OCI-M2 (cell line): ENCODE results near the gene ADGRA1.
"Not testable (repeated sequence)": the region's sequence is repeated elsewhere in the genome, so short reads cannot be mapped to it uniquely, and the experiment has no call there.

ENCODE experiments used
- DNase-seq: peaks from one replicate; lab custom pipeline; 2025; ENCODE audit not compliant: unreplicated experiment; lab: John Stamatoyannopoulos, UW

Gene ADGRA1

DNA sequence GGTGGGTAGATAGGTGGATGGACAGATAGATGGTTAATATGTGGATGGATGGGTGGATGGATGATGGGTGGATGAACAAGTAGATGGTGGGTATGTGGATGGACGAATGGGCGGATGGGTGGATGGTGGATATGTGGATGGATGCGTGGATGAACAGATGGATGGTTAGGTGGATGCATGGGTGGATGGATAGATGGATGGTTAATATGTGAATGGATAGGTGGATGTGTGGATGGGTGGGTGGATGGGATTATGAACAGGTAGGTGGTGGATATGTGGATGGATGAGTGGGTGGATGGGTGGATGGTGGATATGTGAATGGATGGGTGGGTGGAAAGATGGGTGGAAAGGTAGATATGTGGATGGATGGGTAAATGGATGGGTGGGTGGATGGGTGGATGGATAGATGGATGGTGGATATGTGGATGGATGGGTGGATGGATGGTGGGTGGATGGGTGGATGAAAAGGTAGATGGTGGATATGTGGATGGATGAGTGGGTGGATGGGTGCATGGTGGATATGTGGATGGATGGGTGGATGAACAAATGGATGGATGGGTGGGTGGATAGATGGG is 87.1 kb downstream of the ADGRA1 start:
- no peak for DNase-seq

DNA sequence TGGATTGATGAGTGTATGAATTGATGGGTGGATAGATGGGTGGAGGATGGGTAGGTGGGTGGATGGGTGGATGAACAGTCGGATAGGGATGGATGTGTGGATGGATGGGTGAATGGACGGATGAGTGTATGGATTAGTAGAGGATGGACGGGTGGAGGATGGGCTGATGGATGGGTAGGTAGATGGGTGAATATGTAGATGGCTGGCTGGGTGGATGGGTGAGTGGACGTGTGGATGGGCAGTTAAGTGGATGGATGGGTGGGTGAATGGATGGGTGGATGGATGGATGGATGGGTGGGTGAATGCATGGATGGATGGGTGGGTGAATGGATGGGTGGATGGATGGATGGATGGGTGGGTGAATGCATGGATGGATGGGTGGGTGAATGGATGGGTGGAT is 87.9 kb downstream of the ADGRA1 start:
- not testable (repeated sequence) for DNase-seq

DNA sequence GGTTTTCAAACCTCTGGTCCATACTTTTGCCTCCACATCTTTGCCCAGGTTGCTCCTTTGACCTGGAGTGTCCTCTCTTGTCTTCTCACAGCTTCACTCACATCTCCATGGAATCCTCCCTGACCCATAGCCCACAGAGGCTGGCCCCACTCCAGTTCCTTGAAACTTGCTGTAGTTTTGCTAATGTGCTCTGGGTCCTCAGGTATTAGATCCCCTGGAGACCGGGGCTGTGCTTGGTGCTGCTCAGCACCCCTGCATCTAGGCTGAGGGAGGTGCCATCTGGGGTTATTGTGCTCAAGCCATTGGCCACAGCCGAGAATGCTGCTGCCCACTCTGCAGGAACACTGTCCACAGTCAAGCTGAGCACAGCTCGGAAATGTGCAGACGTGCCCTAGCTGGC is 88.8 kb downstream of the ADGRA1 start:
- no peak for DNase-seq

DNA sequence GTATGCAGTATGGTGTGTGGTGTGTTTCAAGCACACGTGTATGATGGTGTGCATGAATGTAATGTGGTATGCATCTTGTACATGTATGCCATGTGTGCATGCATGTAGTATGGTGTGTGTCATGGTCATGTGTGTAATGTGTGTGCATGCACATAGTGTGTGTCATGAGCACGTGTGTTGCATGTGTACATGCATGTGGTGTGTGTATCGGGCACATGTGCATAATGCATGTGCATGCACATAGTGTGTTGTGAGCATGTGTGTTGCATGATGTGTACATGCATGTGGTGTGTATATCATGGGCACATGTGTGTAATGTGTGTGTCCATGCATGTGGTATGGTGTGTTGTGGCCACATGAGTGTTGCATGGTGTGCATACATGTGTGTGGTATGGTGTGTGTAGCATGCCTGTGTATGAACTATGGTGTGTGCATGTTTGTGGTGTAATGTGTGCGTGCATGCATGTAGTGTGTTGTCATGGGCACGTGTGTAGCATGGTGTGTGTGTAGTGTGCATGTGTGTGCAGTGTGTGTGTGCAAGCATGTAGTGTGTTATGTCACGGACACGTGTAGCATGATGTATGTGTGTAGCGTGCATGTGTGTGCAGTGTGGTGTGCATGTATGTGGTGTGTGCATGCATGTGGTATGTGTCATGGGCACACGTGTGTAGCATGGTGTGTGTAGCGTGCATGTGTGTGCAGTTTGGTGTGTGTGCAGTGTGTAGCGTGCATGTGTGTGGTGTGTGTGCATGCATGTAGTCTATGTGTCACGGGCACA is 89.8 kb downstream of the ADGRA1 start:
- DNase-seq, result no peak

DNA sequence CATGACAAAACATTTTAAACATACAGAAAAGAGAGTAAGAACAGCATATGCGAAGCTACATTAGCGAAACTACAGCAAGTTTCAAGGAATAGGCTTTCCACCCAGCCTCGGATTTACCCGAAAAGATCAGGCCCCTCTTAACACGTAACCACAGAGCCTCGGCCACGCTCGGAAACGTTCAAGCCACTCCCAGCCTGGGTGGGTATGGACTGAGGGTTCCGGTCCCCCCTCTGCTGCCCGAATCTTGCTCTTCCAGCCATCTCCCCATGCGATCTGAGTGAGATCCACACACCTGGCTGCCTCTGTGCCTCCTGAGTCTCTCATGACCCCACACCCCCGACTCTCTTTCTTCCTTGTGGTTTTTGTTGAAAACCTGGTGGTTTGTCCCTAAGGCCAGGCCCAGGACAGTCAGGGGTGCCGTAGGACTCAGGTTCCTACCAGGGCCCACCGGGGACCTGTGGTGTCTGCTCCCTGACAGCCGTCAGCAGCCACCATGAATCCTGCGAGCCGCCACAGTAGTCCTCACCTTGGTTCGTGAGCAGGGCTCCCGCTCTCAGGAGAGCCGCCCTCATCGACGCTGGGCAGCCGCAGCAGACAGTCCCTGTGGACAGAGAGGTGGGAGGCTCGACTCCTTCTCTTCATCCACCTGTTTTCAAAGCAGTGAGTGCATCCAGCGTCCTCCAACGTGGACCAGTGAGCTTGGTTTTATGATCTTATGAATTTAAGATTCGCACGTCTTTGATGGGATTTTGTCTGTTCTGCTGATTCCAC is 90.8 kb downstream of the ADGRA1 start:
- DNase-seq, result no peak

DNA sequence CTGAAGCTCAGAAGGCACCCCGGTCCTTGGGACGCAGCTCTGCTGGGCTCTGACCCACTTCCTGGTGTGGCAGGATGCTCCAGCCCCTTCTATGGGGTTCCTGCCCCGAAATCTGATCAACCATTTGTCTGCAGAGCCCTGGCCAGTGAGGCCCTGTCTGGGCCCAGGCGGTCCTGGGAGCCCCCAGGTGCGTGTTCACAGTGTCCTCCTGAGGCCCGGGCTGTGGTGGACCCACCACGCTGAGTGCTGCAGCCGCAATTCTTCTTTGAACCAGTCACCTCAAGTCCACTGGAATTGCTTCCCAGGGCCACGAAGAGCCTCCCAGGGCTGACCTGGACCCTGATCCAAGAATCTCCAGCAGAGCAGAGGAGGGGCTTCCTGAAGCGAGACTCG is 91.4 kb downstream of the ADGRA1 start:
- no peak for DNase-seq

DNA sequence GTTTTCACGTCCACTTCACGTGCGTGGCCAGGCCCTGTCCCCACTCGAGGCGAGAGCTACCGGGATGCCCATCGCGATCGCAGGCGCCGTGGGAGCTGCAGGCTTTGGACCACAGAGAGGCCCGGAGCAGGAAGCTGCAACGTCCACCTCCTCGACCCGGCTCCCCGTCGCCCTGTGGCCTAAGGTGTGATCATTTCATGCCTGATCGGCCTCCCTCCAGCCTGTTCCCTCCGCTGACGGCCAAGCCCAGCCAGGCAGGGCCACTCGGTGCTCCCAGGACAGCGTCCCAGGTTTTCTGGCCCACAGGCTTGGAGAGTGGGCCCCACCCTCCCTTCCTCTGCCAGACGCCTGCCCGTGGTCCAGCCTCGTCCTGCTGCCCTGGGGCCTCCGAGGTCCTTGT is 91.9 kb downstream of the ADGRA1 start:
- no peak for DNase-seq

DNA sequence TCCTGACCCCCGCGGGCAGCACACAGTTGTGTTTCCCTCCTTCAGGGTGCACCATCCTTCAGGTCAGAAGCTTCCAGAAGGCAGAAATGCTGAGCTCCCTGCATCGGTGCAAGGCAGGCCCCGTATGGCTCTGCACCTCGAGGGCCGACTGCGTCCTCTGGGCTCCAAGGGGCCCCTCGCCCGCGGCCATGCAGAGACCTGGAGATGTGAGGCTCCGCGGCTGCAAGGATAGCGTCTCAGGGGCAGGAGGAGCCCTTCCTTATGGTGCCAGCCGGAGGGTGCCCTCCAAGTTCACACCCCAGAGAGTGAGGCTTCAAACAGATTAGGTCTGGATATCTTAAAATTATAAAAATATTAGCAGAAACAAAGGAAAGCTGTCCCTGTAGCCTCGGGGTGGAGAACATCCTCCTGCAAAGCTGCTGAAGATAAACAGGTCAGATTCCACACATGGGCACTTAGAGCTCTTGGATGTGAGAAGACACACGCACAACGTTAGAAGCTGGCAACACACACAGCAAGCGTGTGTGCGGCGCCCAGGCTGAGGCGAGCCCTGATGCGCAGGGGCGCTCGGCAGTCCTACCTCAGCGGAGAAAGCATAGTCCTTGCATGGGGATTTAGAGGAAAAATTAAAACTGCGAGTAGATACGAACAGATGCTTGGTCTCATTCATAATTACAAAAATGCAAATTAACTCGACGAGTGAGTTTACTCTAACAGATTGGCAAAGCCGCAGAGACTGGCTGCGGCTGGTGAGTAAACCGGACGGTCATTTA is 92.7 kb downstream of the ADGRA1 start:
- DNase-seq, result no peak

DNA sequence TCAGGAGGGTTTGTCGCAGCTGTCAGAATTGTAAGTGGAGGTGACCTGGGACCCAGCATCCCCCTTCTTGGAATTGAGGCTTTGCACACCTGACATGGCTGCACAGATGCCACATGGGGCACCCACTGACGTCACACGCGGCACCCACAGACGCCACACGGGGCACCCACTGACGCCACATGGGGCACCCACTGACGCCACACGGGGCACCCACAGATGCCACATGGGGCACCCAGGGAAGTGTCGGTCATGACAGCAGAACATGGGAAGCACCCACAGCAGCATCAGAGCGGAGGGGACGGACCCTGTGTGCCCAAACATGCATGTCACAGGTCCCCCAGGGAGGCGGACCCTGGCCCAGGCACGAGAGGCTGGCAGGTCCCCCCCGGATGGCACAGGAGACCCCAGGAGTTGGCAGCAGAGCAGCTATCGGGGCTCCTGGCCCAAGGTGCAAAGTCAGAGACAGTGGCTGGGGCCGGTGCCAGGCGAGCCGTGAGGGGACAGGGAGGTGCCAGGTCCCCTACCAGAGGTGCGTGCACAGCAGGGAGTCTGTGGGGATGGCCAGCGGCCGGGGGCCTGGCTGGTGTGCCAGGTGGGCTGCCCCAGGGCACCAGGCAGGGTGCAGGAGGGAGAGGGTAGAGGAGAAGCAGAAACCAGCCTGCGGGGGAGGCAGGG is 93.4 kb downstream of the ADGRA1 start:
- no peak for DNase-seq
